Astrocyte (in vitro differentiated cells and primary cell): ENCODE data around the gene C1QL2.

Experiments
- CTCF ChIP-seq: IDR thresholded peaks from 2 replicates; pipeline ENCODE4 v1.5.1; 2011; ENCODE audit warnings: low read depth, mild to moderate bottlenecking, inconsistent platforms, low read length, moderate library complexity; ENCODE audit not compliant: insufficient read depth
- EZH2 ChIP-seq: IDR thresholded peaks from 2 replicates; pipeline ENCODE4 v1.6.1; 2012; ENCODE audit warnings: mild to moderate bottlenecking, low read length, inconsistent platforms; ENCODE audit not compliant: insufficient read depth

- TF ChIP-seq CTCF (no peak), EZH2 (no peak)
These were observed 52.2 kb downstream of the C1QL2 start for GRCh38 chr2:119106301-119106897.
